Stimulated activated CD8-positive, alpha-beta memory T cell treated with anti-CD3 and anti-CD28 coated beads, Interleukin-15, amount 100 ng/mL, for 24 hours (primary cell): ENCODE data around the gene TUBAL3.
A peak's percentile ranks its signal among the peaks of the same experiment; 100 is the strongest.

ENCODE experiments used
- DNase-seq: peaks from one replicate; pipeline ENCODE4 v3.0.0-alpha.2; 2020; ENCODE audit warnings: low read depth

TUBAL3 gene

DNA sequence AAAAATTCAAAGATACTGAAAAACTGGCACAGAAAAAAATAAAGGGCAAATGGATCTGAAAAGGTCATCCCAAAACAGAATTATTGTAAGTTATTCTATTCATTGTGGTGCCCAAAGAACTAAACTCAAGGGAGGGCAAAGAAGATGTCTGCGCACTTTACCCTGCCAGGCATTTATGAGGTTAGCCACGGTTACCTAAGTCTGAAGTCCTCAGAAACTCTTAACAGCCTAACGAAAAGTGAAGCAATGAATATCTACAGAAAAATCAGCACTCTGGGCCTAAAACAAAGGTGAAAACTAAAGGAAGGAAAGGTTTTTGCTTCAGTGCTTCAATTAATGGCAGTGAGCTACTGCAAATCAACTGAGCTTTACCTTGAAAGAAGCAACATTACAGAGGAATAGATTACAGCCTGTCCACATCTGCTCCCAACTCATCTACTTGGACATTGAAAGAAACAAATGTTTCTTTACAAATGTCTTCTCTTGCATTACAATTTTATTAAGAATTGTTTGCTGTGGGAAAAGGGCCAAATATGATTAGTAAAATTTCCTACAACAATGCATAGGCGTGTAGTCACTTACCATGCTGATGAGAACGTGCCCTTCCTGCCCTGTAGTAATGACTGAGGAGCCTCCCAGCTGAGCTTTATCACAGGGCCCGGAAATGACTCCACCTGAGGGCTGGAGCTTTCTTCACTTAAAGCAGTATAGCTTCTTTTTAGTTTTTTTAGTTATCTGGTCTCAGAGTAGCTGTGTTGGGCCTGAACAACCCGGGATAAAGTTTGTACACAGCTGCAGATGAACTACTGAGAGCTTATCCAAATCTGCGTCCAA lies at the start of gene TUBAL3:
Gene TUBAL3 (minus strand): TSS at position 621 of the 834 bp plus-strand sequence. CDS start 36 bp downstream, at position 585.
- DNase-seq: no peak

DNA sequence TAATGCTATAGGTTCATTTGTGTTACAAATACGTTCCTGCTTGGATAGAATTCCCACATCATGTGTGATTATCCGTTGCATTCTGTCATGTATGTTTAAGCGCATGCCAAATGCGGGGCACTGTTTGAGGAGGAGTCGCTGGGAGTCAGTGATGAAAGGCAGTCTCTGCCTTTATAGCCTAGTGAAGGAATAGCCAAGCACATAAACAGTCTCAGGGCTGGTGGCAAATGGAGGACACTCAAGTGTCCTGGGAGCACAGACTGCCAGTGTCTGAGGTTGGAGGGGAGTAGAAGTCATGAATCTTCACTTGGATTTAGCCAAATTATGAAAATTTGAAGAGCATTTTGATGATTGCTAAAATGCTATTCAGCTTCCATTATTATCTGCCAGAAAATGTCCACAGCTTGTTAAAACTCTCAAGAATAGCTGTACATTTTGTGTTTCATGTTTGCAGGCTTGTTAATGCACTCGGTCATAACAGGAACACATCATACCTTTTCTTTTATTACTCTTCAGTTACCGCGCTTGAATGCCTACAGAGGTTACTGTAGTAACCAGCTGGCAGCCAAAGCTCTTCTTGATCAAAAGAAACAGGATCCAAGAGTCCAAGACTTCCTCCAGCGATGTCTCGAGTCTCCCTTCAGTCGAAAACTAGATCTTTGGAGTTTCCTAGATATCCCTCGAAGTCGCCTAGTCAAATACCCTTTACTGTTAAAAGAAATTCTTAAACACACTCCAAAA lies 49.3 kb upstream of the TUBAL3 start:
- no peak for DNase-seq

DNA sequence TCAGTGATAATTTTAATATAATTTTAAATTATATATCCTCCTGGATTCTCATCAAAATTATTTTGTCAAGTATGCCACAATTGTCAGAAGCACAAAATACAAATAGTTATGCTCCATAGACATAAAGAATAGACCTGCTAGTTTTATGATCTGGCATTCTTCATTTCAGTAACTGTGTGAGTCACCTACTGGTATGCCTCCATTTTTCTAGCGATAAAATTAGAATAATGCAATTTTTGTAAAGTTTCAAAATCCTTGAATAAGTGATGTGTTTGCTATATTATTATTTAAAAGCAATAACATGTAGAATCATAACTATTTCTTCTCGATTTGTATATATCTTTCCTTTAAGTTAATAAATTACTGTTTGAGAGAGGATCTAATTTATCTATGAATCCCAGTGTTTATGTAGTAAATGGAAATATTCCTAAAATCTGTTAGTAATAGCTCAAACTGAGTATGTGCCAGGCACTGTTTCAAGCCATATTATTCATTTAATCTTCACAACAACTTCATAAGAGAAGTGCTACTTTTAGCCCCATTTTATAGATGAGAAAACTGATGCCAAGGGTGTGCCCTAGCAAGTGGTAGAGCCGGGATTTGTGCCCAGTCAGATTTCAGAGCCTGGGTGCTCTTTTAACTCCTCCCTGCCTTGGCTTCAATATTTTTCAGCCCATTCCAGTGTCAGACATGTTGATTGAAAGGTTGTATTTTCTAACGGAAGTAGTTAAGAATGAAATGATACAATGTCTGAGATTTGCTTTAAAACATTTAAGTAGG lies 46.2 kb upstream of the TUBAL3 start:
- no peak for DNase-seq

DNA sequence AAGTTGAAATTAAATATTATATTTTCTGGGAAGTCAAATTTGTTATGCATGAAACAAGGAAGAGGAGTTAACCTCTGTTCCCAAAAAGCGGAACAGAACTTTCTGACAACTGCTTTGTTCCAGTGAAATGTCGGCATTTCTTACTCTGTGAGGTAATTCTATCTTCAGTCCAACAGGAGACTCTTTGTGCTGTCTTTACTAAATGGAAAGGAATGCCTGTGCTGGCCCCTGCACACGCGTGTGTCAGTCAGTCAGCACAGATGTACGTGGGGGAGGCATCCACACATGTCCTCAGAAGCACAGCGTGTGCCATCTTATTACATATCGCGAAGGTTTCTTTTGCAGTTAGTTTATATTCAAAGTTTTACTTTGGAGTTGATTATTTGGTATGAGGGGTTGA lies 45.2 kb upstream of the TUBAL3 start:
- DNase-seq: no peak

DNA sequence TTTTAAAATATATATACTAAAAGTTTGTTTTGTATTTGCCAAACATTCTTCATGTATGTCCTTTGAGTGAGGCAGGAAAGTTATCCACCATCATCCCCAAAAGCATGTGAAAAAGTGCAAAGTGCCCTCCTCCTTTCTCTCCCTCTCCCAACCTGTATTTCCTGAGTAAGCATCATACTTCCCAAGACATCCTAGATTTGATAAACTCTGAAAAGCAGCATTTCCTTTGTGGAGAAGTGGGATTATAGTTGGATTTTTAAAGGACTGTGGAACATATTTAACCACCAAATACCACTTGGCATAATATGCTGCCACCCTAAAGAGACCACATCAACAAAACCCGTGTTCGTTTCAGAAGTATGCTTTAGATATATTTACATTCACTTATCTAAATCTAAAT lies 44.6 kb upstream of the TUBAL3 start:
- no peak for DNase-seq

DNA sequence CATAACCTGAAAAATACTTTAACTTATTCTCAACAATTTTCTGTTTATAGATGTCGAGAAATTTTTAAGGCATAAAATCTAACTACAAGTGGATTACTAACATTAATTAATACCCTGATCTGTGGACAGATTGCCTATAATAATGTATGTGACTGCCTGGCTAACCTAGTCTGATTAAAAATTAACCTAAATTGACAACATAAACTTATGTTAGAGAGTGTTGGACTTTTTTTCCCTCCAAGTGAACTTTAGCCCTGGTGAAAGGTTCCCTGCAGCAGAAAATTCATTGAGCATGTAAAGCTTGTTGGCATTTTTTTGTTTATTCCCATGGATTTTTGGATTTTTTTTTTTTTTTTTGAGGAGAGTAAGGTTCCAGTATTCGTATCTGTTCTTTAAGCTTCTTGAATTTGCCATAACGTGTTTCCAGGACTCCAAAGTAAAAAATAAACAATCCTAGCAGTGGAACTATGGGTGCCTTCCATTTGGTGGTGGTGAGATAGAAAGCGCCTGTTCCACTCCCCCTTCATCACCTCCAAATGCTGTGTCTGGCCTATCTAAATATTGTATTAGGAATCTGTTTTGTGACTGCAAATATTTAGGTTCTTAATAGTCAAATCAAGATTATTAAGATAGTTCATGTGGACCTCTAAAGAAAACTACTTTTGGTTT lies 43.8 kb upstream of the TUBAL3 start:
- no peak for DNase-seq

DNA sequence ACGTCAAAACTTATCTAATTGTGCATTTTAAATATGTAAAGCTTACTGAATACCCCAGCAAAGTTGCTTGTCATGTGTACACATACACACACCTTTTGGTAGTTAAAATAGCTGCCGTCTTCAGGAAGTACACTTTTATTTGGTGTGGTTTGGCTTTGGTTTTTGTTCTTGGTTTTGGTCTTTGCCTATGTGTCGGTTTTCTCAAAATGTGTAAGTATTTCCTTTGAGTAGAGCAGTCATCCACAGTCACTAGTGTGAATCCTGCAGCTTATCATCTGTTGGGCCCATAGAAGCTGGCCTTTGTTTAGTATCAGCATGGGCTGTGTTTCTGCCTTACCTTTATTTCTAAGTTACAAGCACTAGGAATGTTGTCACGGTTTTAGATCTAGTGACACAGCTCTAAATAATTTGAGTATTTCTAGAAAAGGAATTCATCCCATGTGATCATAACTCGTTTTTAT lies 43.0 kb upstream of the TUBAL3 start:
- DNase-seq: no peak

DNA sequence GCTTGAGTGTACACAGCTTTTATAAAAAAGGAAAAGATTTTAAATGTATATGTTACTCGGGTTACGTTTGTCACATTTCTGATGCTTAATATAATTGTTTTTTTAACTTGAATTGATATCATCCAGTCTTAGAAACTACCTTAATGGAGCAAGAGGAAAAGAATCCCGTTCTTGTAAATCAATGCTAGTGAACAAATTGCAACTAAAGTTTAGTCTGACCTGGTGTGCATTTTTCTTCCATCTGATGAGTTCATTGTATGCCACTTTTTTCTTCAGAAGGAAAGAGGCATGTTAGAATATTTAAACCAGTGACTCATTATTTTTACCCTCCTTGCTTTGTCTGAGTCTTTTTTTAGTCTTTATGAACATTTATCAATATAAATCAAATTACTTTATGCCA lies 42.4 kb upstream of the TUBAL3 start:
- no peak for DNase-seq

DNA sequence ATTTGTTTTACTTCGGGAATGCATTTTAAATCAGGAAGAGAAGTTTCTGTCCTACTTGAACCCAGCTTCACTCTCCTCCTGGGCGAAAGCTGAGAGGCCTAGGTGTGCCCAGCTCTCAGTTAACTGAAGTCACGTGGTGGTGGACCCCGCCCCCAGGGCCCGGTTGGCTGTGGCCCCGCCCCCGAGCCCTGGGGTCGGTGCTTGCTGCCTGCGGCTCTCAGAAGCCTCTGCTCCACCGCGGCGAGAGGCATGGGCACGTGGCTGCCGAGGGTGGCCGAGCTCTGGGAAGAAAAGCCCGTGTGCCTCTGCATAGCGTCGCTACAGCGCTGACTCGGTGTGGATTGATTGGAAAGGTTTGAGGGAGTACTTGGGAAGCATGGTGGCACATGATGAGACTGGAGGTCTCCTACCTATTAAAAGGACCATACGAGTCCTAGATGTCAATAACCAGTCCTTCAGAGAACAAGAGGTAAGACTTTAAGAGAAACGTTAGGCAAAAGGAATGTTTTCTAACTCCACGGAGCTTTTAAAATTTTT lies 41.8 kb upstream of the TUBAL3 start:
- peak; percentile 46 for DNase-seq

DNA sequence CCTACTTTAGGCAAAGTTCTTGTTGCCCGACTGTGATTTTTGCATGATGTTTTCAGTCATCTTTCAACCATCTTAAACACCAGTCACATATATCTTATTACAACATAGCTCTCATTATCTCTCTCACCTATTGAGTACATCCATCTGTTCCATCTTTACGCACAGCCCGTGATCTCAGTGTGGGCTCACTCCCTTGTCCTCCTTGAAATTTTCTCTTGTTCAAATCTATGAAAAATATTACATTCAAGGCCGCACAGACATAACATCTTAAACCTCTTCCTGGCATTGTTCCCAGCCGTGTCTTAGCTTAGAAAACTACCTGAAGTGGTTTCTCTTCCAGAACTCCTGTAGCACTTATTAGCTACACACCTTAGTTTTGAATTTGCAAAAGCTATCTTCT lies 40.4 kb upstream of the TUBAL3 start:
- DNase-seq: no peak

DNA sequence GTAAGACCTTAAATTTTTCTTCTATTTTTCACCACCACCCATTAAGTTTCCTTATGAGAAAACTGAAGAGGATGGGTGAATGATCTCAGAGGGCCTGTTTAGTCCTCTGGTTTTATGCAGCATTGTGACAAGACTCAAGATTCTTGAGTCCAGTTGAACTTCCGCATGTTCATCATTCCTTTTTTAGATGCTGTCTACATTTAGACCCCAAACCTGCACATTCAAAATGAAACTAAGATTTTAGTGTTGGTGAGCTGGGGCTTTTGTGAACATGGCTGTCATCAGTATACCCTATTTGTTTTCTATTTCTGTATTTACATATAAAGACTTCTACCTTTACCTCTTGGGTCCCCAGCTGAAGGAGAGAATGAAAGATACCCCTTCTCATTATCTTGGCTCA lies 38.8 kb upstream of the TUBAL3 start:
- no peak for DNase-seq

DNA sequence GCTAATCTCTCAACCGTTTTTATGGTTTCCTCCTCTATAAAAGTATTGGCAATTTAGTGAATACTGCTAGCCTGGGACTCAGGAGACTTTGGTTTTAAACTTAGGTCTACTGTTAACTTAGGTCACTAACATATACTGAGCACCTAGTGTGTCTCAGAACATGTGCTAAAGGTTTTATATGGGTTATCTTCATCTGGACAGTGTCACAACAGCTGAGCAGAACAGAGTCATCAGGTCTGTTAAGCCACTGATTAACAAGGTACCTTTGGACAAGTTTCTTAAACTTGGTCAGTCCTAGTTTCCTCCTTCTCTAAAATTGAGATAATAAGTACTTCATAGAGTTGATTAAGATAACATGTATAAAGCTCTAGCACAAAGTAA lies 38.4 kb upstream of the TUBAL3 start:
- no peak for DNase-seq

DNA sequence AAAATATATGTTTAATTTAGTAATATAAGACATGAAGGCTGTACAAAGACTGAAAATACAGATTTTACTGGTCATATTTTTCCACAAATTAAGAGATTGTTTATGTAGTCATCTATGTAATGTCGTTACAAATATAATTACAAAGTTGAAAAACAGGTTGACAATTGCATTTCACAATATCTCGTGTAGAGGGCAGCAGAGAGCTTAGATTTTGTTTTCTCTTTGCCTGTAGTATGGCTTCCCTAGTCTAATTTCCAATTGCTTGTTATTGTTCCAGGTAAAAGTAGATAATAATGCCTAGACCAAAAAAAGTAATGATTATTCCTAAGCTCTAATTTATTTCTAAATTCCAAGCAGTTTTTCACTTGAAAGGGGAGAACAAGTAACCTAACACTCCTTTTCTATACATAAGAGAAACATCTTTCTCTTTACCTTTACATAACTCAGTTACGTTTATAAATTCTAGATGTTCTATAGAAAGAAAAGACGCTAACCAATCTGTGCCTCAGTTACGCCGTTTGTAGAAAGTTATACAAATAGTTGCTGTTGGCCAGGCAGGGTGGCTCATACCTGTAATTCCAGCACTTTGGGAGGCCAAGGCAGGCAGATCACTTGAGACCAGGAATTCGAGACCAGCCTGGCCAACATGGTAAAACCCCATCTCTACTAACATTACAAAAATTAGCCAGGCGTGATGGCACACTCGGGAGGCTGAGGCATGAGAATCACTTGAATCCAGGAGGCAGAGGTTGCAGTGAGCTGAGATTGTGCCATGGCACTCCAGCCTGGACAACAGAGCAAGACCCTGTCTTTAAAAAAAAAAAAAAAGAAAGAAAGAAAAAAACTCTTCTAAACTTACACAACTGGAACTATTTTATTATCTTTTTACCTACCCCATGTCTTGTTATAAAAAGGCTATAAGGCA lies 37.7 kb upstream of the TUBAL3 start:
- no peak for DNase-seq

DNA sequence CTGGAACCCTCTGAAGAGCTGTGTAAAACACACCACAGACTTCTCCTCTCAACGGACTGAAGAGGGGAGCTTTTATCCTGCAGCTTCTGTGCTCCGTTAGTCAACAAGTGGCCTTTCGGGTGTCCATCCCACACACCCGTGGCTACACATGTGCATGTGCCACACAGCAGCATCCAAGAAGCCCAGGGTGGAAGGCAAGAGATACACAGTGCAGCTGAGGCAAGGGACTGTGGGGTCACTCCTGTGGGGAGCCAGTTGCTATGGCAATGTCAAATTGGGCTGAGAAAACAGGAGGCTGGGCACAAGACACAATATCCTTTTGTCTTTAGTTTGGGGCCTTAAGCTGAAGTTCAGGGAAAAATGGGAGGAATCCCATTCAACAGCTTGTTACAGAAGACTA lies 36.5 kb upstream of the TUBAL3 start:
- DNase-seq: no peak

DNA sequence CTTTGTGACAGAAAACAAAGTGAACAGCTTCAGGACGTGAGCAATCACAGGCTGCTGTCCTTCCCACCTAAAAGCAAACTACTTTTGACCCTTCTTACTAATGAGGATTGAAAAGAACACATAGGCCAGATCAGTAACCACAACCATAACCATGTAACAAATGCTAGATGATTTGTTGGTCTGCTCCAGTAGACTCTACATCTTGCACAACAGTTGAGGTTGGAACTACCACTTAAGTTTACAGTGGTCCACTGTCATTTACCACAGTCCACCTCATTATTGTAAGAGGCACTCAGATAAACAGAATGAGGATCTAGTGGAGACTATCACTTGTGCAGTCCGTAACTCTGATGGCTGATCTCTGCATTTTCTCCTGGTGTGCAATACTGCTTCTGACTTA lies 35.6 kb upstream of the TUBAL3 start:
- DNase-seq: no peak

DNA sequence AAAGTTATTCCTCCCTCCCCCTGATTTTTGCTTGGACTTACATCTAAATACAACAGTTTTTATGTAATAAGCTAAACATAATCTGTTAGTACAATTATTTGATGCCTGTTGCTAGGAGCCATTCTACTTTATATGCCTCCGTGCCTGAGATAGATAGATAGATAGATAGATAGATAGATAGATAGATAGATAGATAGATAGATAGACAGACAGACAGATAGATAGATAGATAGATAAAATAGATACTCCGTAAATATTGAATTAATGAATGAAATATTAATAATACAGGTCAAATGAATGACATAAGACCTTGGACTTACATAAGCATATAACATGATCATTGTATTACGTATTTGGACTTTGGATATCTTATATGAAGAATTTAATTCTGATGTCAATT lies 30.7 kb upstream of the TUBAL3 start:
- no peak for DNase-seq

DNA sequence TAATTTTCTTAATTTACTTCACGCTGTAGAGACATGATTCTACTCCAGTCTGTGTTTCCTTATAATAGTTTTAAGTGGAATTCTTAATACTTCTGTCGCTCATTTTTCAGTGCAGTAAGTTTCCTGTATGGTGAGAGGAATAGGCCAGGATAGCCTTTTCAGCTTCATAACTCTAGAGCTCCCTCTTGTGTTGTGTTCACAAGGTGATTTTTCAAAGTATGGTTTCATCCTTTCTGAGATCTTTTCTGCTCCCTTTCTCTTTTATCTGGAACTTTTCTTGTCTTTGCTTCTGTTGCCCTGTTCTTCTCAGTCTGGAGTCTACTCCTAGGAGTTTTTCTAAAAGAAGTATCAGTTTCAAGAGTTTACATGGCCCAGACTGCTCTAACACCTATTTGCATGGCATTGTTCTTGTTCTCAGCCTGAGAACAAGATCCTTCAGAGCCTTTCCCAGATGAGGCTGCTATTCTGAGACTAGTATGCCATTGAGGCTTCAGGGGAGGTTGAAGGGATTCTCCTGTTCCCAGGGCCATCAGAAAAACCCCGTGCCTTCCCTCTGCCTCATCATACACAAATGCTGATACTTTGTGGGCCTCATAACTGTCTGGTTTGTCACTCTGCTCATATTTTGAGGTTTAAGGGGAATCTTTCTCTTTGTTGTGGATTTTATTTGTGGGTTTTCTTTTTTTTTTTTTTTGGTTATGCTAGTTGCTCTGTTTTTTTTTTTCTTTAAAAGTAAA lies 29.6 kb upstream of the TUBAL3 start:
- no peak for DNase-seq

DNA sequence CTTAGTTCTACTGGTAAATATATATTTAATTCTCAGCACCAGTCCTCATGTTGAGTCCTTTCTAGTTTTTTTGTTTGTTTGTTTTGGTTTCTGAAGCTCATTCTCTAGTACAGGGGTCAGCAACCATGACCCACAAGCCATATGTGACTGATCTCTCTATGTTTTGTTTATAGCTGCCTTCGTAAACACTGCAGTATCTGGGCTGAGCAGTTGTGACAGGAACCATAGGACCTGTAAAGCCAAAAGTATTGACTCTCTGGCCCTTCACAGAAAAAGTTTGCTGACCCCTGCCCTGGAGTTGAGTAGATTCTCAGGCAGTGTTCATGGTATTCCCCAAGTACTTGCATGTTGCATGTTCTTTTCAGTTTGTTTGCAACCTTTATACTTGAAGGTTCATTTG lies 28.6 kb upstream of the TUBAL3 start:
- no peak for DNase-seq

DNA sequence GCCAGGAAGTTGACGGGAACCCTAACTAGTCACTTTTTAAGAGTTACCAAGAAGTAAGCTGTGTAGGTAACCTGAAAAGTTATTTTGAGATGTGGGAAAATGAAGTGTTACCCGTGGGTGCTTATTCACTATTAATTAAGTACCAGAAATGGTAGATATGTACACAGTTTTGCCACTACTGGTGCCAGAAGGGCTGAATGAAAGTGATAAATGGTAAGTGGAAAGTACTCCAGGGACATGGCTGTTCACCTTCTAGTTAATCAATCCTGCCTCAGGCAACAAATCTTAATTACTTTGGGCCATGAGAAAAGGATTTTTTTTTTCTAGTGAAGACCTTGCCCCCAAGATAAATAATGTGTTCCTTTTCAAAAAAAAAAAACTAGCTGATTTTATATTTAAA lies 23.5 kb upstream of the TUBAL3 start:
- DNase-seq: no peak

DNA sequence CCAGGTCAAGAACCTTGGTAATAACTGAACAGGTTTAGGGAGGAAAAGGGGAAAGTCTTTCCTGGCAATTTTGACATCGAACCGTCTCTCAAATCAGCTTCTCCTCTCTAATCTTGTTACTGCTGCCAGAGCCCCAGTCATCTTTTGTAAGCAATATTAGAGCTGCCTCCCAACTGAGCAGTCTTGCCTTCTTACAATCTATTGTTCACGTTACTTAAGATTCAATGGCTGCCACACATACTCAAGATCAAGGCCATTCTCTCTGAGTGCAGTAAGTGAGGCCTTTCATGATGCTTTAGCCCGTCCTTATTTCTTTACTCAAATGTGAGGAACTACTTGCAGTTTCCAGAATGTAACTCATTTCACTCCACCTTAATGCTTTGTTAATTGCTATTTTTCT lies 20.1 kb upstream of the TUBAL3 start:
- DNase-seq: no peak
